Measurements from ENCODE around the gene PSMB5. TPM values are rescaled to one million over a fixed set of nuclear protein-coding genes. Genes with fewer than 3 reads are reported as not detected.
A peak's percentile ranks its signal among the peaks of the same experiment; 100 is the strongest.

Gene PSMB5
- total and polyA plus RNA-seq, 9 of the 15 experiments (the other 6 are each of a cell fraction or from before 2014, with no cell fraction given) = 198 to 1,870 (median 269) TPM

- TF ChIP-seq ZBTB33 (CRISPR knock-in tag; IDR thresholded peaks at IDR 0.05) (peak; percentile 68; the same call in 1 of the 2 replicates), ZNF133 (CRISPR knock-in tag; IDR thresholded peaks at IDR 0.05) (no peak), ZNF280A (IDR thresholded peaks at IDR 0.05; ENCODE audit: low read depth, partially characterized antibody) (no peak), THAP7 (CRISPR knock-in tag; IDR thresholded peaks at IDR 0.05) (no peak), PTTG1 (tag; IDR thresholded peaks at IDR 0.05; ENCODE audit: low read depth) (no peak), BRCA1 (IDR thresholded peaks at IDR 0.05) (no peak), BRCA1 (CRISPR knock-in tag; IDR thresholded peaks at IDR 0.05) (no peak), NR0B1 (IDR thresholded peaks at IDR 0.05; ENCODE audit: partially characterized antibody) (no peak), ZNF277 (CRISPR knock-in tag; IDR thresholded peaks at IDR 0.05; ENCODE audit: borderline replicate concordance) (no peak), PCBP1 (IDR thresholded peaks at IDR 0.05; ENCODE audit: low read depth, low read length, poor library complexity, severe bottlenecking) (peak; percentile 18), ZNF217 (CRISPR knock-in tag; IDR thresholded peaks at IDR 0.05) (no peak), ZBED1 (IDR thresholded peaks at IDR 0.05) (no peak), COPS2 (conservative IDR thresholded peaks at IDR 0.05) (no peak), ZBTB26 (CRISPR knock-in tag; IDR thresholded peaks at IDR 0.05) (0 out of 2 replicates have a peak, but pooled peaks have one; percentile 10), GATAD2A (IDR thresholded peaks at IDR 0.05) (no peak), SP1 (CRISPR knock-in tag; IDR thresholded peaks at IDR 0.05) (peak; percentile 47), SRSF1 (IDR thresholded peaks at IDR 0.05; ENCODE audit: low read depth, low read length) (peak; percentile 79; the same call in 1 of the 2 replicates), PRMT5 (CRISPR knock-in tag; IDR thresholded peaks at IDR 0.05) (no peak), ZC3H4 (CRISPR knock-in tag; IDR thresholded peaks at IDR 0.05; ENCODE audit: borderline replicate concordance) (no peak), KLF13 (tag; IDR thresholded peaks at IDR 0.05; ENCODE audit: borderline replicate concordance, low read depth) (no peak)
Measured at GRCh38 chr14:23057757-23058653, 23.3 kb upstream of the PSMB5 start (continued).
